ENCODE results near the gene HOXD9. TPM values are rescaled to one million over a fixed set of nuclear protein-coding genes. Genes with fewer than 3 reads are reported as not detected.

The HOXD9 gene
- total RNA-seq, 1 experiment from 2014 or later = not detected

GRCh38 chr2:176081837-176082524 lies 40.5 kb upstream of the HOXD9 start:
- Mint-ChIP-seq H3K9me3 (no peaks in the 10 kb centered on the region), H3K4me1 (peaks cover 53% of the 10 kb centered on the region), H3K4me3 (peak overlapping the region; percentile 41), H3K27me3 (ENCODE audit: low read depth) (peaks cover 98% of the 10 kb centered on the region), H3K27ac (no peak overlapping the region), H3K36me3 (peaks cover 3% of the 10 kb centered on the region; the same call in 1 of the 2 replicates)
- TF ChIP-seq, protein P1, sequence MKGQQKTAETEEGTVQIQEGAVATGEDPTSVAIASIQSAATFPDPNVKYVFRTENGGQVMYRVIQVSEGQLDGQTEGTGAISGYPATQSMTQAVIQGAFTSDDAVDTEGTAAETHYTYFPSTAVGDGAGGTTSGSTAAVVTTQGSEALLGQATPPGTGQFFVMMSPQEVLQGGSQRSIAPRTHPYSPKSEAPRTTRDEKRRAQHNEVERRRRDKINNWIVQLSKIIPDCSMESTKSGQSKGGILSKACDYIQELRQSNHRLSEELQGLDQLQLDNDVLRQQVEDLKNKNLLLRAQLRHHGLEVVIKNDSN (CRISPR knock-in tag; IDR thresholded peaks at IDR 0.05) = no peak
- TF ChIP-seq CREM (CRISPR knock-in tag; IDR thresholded peaks at IDR 0.05) (no peak), ZNF232 (CRISPR knock-in tag; IDR thresholded peaks at IDR 0.05) (no peak), AFF4 (CRISPR knock-in tag; IDR thresholded peaks at IDR 0.05; ENCODE audit: borderline replicate concordance) (no peak), CREB1 (CRISPR knock-in tag; IDR thresholded peaks at IDR 0.05) (no peak), ZNF317 (CRISPR knock-in tag; IDR thresholded peaks at IDR 0.05; ENCODE audit: borderline replicate concordance, low read depth) (no peak), FOXP4 (CRISPR knock-in tag; IDR thresholded peaks at IDR 0.05) (no peak), MXD4 (CRISPR knock-in tag; IDR thresholded peaks at IDR 0.05; ENCODE audit: borderline replicate concordance) (no peak), ZNF671 (CRISPR knock-in tag; IDR thresholded peaks at IDR 0.05) (no peak), CBFB (CRISPR knock-in tag; IDR thresholded peaks at IDR 0.05; ENCODE audit: low read depth) (no peak), E2F4 (CRISPR knock-in tag; IDR thresholded peaks at IDR 0.05; ENCODE audit: borderline replicate concordance, low read depth) (no peak), ZBTB21 (CRISPR knock-in tag; IDR thresholded peaks at IDR 0.05; ENCODE audit: borderline replicate concordance) (no peak), ZNF396 (CRISPR knock-in tag; IDR thresholded peaks at IDR 0.05; ENCODE audit: borderline replicate concordance) (no peak), PRDM15 (CRISPR knock-in tag; IDR thresholded peaks at IDR 0.05) (no peak)
- TF ChIP-seq, protein P2, sequence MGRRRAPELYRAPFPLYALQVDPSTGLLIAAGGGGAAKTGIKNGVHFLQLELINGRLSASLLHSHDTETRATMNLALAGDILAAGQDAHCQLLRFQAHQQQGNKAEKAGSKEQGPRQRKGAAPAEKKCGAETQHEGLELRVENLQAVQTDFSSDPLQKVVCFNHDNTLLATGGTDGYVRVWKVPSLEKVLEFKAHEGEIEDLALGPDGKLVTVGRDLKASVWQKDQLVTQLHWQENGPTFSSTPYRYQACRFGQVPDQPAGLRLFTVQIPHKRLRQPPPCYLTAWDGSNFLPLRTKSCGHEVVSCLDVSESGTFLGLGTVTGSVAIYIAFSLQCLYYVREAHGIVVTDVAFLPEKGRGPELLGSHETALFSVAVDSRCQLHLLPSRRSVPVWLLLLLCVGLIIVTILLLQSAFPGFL (CRISPR knock-in tag; IDR thresholded peaks at IDR 0.05; ENCODE audit: borderline replicate concordance) = no peak
- TF ChIP-seq, protein P3, sequence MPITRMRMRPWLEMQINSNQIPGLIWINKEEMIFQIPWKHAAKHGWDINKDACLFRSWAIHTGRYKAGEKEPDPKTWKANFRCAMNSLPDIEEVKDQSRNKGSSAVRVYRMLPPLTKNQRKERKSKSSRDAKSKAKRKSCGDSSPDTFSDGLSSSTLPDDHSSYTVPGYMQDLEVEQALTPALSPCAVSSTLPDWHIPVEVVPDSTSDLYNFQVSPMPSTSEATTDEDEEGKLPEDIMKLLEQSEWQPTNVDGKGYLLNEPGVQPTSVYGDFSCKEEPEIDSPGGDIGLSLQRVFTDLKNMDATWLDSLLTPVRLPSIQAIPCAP (CRISPR knock-in tag; IDR thresholded peaks at IDR 0.05) = no peak
- TF ChIP-seq, protein P4, sequence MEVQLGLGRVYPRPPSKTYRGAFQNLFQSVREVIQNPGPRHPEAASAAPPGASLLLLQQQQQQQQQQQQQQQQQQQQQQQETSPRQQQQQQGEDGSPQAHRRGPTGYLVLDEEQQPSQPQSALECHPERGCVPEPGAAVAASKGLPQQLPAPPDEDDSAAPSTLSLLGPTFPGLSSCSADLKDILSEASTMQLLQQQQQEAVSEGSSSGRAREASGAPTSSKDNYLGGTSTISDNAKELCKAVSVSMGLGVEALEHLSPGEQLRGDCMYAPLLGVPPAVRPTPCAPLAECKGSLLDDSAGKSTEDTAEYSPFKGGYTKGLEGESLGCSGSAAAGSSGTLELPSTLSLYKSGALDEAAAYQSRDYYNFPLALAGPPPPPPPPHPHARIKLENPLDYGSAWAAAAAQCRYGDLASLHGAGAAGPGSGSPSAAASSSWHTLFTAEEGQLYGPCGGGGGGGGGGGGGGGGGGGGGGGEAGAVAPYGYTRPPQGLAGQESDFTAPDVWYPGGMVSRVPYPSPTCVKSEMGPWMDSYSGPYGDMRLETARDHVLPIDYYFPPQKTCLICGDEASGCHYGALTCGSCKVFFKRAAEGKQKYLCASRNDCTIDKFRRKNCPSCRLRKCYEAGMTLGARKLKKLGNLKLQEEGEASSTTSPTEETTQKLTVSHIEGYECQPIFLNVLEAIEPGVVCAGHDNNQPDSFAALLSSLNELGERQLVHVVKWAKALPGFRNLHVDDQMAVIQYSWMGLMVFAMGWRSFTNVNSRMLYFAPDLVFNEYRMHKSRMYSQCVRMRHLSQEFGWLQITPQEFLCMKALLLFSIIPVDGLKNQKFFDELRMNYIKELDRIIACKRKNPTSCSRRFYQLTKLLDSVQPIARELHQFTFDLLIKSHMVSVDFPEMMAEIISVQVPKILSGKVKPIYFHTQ (CRISPR knock-in tag; IDR thresholded peaks at IDR 0.05) = no peak
- POLR2A ChIA-PET = no interaction called here
- CTCF ChIA-PET = interaction anchor here (1.4 to 4.6 kb wide), 5 partner anchors 15 to 392 kb away, joined by 3 to 56 read pairs (median 5); partner anchors contain the start of gene LNPK
- DNase-seq (ENCODE audit: low spot score) (peak; percentile 52), ATAC-seq (peak; percentile 4)

All from WTC11 (cell line).